ENCODE data around the gene UTRN.

GRCh38 chr6:144285798-144286502 is 815 bp downstream of the UTRN start:
- no peak for TF ChIP-seq EZH2 (IDR thresholded peaks at IDR 0.05)
- no peak for TF ChIP-seq POLR2AphosphoS5 (IDR thresholded peaks at IDR 0.05; ENCODE audit: borderline replicate concordance, low read depth, low read length)
- no peak for TF ChIP-seq FOXP2 (optimal IDR thresholded peaks at IDR 0.05; ENCODE audit: control extremely low read depth, extremely low read length, insufficient read depth)
